ENCODE results near the gene OBSCN.

Gene OBSCN

GRCh38 chr1:228309326-228310067, 101.7 kb downstream of the OBSCN start:
- no peak overlapping the region for H3K27ac Mint-ChIP-seq
- H3K9me3 Mint-ChIP-seq, result peaks cover 2% of the 10 kb centered on the region
- H3K4me3 Mint-ChIP-seq, result no peak overlapping the region
- no peak for DNase-seq
- peaks cover 5% of the 10 kb centered on the region for H3K4me1 Mint-ChIP-seq
- peaks cover 9% of the 10 kb centered on the region for H3K36me3 Mint-ChIP-seq (ENCODE audit: low read depth)
- no peaks in the 10 kb centered on the region for H3K27me3 Mint-ChIP-seq (ENCODE audit: low read depth, poor library complexity)
- TF ChIP-seq, protein P1, sequence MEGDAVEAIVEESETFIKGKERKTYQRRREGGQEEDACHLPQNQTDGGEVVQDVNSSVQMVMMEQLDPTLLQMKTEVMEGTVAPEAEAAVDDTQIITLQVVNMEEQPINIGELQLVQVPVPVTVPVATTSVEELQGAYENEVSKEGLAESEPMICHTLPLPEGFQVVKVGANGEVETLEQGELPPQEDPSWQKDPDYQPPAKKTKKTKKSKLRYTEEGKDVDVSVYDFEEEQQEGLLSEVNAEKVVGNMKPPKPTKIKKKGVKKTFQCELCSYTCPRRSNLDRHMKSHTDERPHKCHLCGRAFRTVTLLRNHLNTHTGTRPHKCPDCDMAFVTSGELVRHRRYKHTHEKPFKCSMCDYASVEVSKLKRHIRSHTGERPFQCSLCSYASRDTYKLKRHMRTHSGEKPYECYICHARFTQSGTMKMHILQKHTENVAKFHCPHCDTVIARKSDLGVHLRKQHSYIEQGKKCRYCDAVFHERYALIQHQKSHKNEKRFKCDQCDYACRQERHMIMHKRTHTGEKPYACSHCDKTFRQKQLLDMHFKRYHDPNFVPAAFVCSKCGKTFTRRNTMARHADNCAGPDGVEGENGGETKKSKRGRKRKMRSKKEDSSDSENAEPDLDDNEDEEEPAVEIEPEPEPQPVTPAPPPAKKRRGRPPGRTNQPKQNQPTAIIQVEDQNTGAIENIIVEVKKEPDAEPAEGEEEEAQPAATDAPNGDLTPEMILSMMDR (IDR thresholded peaks at IDR 0.05), result no peak

GRCh38 chr1:228310162-228310792, 102.4 kb downstream of the OBSCN start:
- TF ChIP-seq, protein P1 (IDR thresholded peaks at IDR 0.05), result no peak
- H3K4me1 Mint-ChIP-seq, result peaks cover 5% of the 10 kb centered on the region

DNA sequence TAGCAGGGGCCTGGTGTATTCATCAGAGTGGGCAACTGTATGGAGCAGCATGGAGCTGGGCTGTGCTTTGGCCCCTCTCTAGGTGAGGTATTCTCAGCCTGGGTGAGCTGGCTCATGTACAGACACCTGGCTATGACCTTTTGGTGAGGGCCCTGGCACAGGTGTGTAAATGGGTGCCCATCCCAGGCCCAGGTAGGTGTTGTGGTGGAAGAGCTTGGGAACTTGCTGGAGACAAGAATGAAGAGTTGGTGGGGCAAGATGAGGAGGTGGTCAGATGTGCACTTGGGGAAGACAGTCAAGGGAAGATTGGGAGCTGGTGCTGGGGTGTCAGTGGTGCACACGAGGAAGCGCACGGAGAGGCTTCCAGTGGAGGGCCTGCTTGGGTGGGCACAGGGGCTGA, 103.2 kb downstream of the OBSCN start:
- H3K27ac Mint-ChIP-seq, result no peak overlapping the region
- H3K4me1 Mint-ChIP-seq, result peaks cover 5% of the 10 kb centered on the region
- H3K4me3 Mint-ChIP-seq, result no peak overlapping the region

More at GRCh38 chr1:228310162-228310792, 102.4 kb downstream of the OBSCN start:
- Mint-ChIP-seq H3K4me3 (no peak overlapping the region), H3K36me3 (ENCODE audit: low read depth) (peaks cover 3% of the 10 kb centered on the region), H3K9me3 (no peaks in the 10 kb centered on the region), H3K27me3 (ENCODE audit: low read depth, poor library complexity) (no peaks in the 10 kb centered on the region), H3K27ac (no peak overlapping the region)
- DNase-seq, result no peak

GRCh38 chr1:228312136-228312764, 104.4 kb downstream of the OBSCN start:
- TF ChIP-seq, protein P1 (IDR thresholded peaks at IDR 0.05), result no peak
- no peaks in the 10 kb centered on the region for H3K36me3 Mint-ChIP-seq (ENCODE audit: low read depth)
- no peaks in the 10 kb centered on the region for H3K9me3 Mint-ChIP-seq
- H3K4me3 Mint-ChIP-seq, result no peak overlapping the region
- no peak for DNase-seq
- no peaks in the 10 kb centered on the region for H3K27me3 Mint-ChIP-seq (ENCODE audit: low read depth, poor library complexity)
- H3K4me1 Mint-ChIP-seq, result peaks cover 5% of the 10 kb centered on the region
- H3K27ac Mint-ChIP-seq, result no peak overlapping the region

More for the DNA sequence above, 103.2 kb downstream of the OBSCN start:
- H3K36me3 Mint-ChIP-seq (ENCODE audit: low read depth), result no peaks in the 10 kb centered on the region
- H3K9me3 Mint-ChIP-seq, result no peaks in the 10 kb centered on the region
- H3K27me3 Mint-ChIP-seq (ENCODE audit: low read depth, poor library complexity), result no peaks in the 10 kb centered on the region
- DNase-seq, result no peak
- TF ChIP-seq, protein P1 (IDR thresholded peaks at IDR 0.05), result no peak

- DNase-seq, result no peak
Measured at GRCh38 chr1:228313536-228314277, 105.9 kb downstream of the OBSCN start.

More at GRCh38 chr1:228313536-228314277, 105.9 kb downstream of the OBSCN start:
- H3K9me3 Mint-ChIP-seq, result no peaks in the 10 kb centered on the region
- no peak overlapping the region for H3K27ac Mint-ChIP-seq
- peaks cover 2% of the 10 kb centered on the region for H3K4me1 Mint-ChIP-seq
- H3K27me3 Mint-ChIP-seq (ENCODE audit: low read depth, poor library complexity), result no peaks in the 10 kb centered on the region
- H3K4me3 Mint-ChIP-seq, result no peak overlapping the region
- peaks cover 5% of the 10 kb centered on the region for H3K36me3 Mint-ChIP-seq (ENCODE audit: low read depth)
- TF ChIP-seq, protein P1 (IDR thresholded peaks at IDR 0.05), result no peak
